ENCODE results near the gene RUNX2. TPM values are rescaled to one million over a fixed set of nuclear protein-coding genes. Genes with fewer than 3 reads are reported as not detected.

The RUNX2 gene
- total RNA-seq, 1 experiment from 2014 or later: 9.3 TPM

GRCh38 chr6:45707176-45707575, 379.0 kb downstream of the RUNX2 start:
- DNase-seq (ENCODE audit: unreplicated experiment): no peak
- Mint-ChIP-seq H3K4me3 (ENCODE audit: unreplicated experiment) (no peak overlapping the region), H3K27ac (ENCODE audit: low read depth, unreplicated experiment) (no peak overlapping the region), H3K36me3 (ENCODE audit: insufficient read depth, unreplicated experiment) (no peaks in the 10 kb centered on the region), H3K27me3 (ENCODE audit: insufficient read depth, unreplicated experiment) (no peaks in the 10 kb centered on the region), H3K9me3 (ENCODE audit: unreplicated experiment) (no peaks in the 10 kb centered on the region), H3K4me1 (ENCODE audit: insufficient read depth, unreplicated experiment) (peaks cover 11% of the 10 kb centered on the region)
- BruUV-seq (replicated peaks): no TSS peak
- intact Hi-C loops (cut with micrococcal nuclease): loop anchor here (10.0 kb wide), 1 partner anchor 52 kb away; no protein-coding TSS in a partner anchor
- no peak for TF ChIP-seq CTCF (IDR thresholded peaks at IDR 0.05; ENCODE audit: unreplicated experiment)
- ChIA-PET POLR2A (interaction anchor here (1.1 kb wide), 1 partner anchor 10 kb away, joined by 4 read pairs; no protein-coding TSS in a partner anchor), CTCF (interaction anchor here (1.2 to 2.4 kb wide), 2 partner anchors 9 to 1051 kb away, joined by 3 to 5 read pairs; no protein-coding TSS in a partner anchor)

- H3K4me3 Mint-ChIP-seq (ENCODE audit: unreplicated experiment): no peak overlapping the region
- peaks cover 11% of the 10 kb centered on the region for H3K4me1 Mint-ChIP-seq (ENCODE audit: insufficient read depth, unreplicated experiment)
- intact Hi-C loops (cut with micrococcal nuclease): loop anchor here (5.0 to 10.0 kb wide), 3 partner anchors 55 to 622 kb away; partner anchors contain the start of gene SUPT3H
- BruUV-seq (replicated peaks): no TSS peak
- POLR2A ChIA-PET: no interaction called here
- H3K27ac Mint-ChIP-seq (ENCODE audit: low read depth, unreplicated experiment): no peak overlapping the region
- TF ChIP-seq CTCF (IDR thresholded peaks at IDR 0.05; ENCODE audit: unreplicated experiment): no peak
- no peaks in the 10 kb centered on the region for H3K27me3 Mint-ChIP-seq (ENCODE audit: insufficient read depth, unreplicated experiment)
- CTCF ChIA-PET: no interaction called here
- H3K36me3 Mint-ChIP-seq (ENCODE audit: insufficient read depth, unreplicated experiment): no peaks in the 10 kb centered on the region
- DNase-seq (ENCODE audit: unreplicated experiment): no peak
- no peaks in the 10 kb centered on the region for H3K9me3 Mint-ChIP-seq (ENCODE audit: unreplicated experiment)
Observed at GRCh38 chr6:45709781-45710220, 381.7 kb downstream of the RUNX2 start.

GRCh38 chr6:45710304-45710821, 382.2 kb downstream of the RUNX2 start:
- Mint-ChIP-seq H3K36me3 (ENCODE audit: insufficient read depth, unreplicated experiment) (no peaks in the 10 kb centered on the region), H3K4me3 (ENCODE audit: unreplicated experiment) (no peak overlapping the region), H3K4me1 (ENCODE audit: insufficient read depth, unreplicated experiment) (peaks cover 11% of the 10 kb centered on the region), H3K9me3 (ENCODE audit: unreplicated experiment) (no peaks in the 10 kb centered on the region), H3K27me3 (ENCODE audit: insufficient read depth, unreplicated experiment) (no peaks in the 10 kb centered on the region), H3K27ac (ENCODE audit: low read depth, unreplicated experiment) (peak overlapping the region; percentile 78)
- peak; percentile 82 for DNase-seq (ENCODE audit: unreplicated experiment)
- no TSS peak for BruUV-seq (replicated peaks)
- intact Hi-C loops (cut with micrococcal nuclease): loop anchor here (5.0 kb wide), 2 partner anchors 333 to 623 kb away; partner anchors contain the start of gene SUPT3H
- no peak for TF ChIP-seq CTCF (IDR thresholded peaks at IDR 0.05; ENCODE audit: unreplicated experiment)
- CTCF ChIA-PET: interaction anchor here (0.9 to 1.7 kb wide), 4 partner anchors 14 to 1235 kb away, joined by 3 to 10 read pairs (median 7); no protein-coding TSS in a partner anchor
- POLR2A ChIA-PET: interaction anchor here (0.6 to 1.0 kb wide), 3 partner anchors 75 to 1234 kb away, joined by 3 to 4 read pairs (median 3); no protein-coding TSS in a partner anchor

GRCh38 chr6:45712076-45712475, 383.9 kb downstream of the RUNX2 start:
- Mint-ChIP-seq H3K36me3 (ENCODE audit: insufficient read depth, unreplicated experiment) (no peaks in the 10 kb centered on the region), H3K27me3 (ENCODE audit: insufficient read depth, unreplicated experiment) (no peaks in the 10 kb centered on the region), H3K27ac (ENCODE audit: low read depth, unreplicated experiment) (no peak overlapping the region), H3K4me3 (ENCODE audit: unreplicated experiment) (no peak overlapping the region), H3K4me1 (ENCODE audit: insufficient read depth, unreplicated experiment) (peaks cover 11% of the 10 kb centered on the region), H3K9me3 (ENCODE audit: unreplicated experiment) (no peaks in the 10 kb centered on the region)
- no peak for TF ChIP-seq CTCF (IDR thresholded peaks at IDR 0.05; ENCODE audit: unreplicated experiment)
- no peak for DNase-seq (ENCODE audit: unreplicated experiment)
- ChIA-PET CTCF (interaction anchor here (0.6 to 1.7 kb wide), 5 partner anchors 208 to 1118 kb away, joined by 3 to 10 read pairs (median 6); no protein-coding TSS in a partner anchor), POLR2A (interaction anchor here (1.2 kb wide), 1 partner anchor 11 kb away, joined by 3 read pairs; no protein-coding TSS in a partner anchor)
- intact Hi-C loops (cut with micrococcal nuclease): loop anchor here (5.0 kb wide), 2 partner anchors 335 to 625 kb away; partner anchors contain the start of gene SUPT3H
- no TSS peak for BruUV-seq (replicated peaks)
